ENCODE measurements around the gene SIDT1. TPM values are rescaled to one million over a fixed set of nuclear protein-coding genes. Genes with fewer than 3 reads are reported as not detected.

Gene SIDT1
- total RNA-seq, 1 experiment from 2014 or later = 0.22 TPM

GRCh38 chr3:113659101-113659541 is 126.8 kb downstream of the SIDT1 start:
- Mint-ChIP-seq H3K27me3 (ENCODE audit: low read depth) (no peaks in the 10 kb centered on the region), H3K9me3 (peaks cover 3% of the 10 kb centered on the region), H3K4me1 (peaks cover 5% of the 10 kb centered on the region; the same call in 1 of the 2 replicates), H3K27ac (no peak overlapping the region), H3K4me3 (no peak overlapping the region), H3K36me3 (peaks cover 27% of the 10 kb centered on the region)
- ATAC-seq (no peak), DNase-seq (ENCODE audit: low spot score) (no peak)
- TF ChIP-seq ZNF138 (CRISPR knock-in tag; conservative IDR thresholded peaks at IDR 0.05) = no peak
- POLR2A ChIA-PET = no interaction called here
- CTCF ChIA-PET = no interaction called here

GRCh38 chr3:113659996-113660395 is 127.6 kb downstream of the SIDT1 start:
- ATAC-seq (no peak), DNase-seq (ENCODE audit: low spot score) (no peak)
- Mint-ChIP-seq H3K27me3 (ENCODE audit: low read depth) (no peaks in the 10 kb centered on the region), H3K4me1 (peaks cover 5% of the 10 kb centered on the region; the same call in 1 of the 2 replicates), H3K4me3 (no peak overlapping the region), H3K27ac (no peak overlapping the region), H3K9me3 (peaks cover 3% of the 10 kb centered on the region), H3K36me3 (peaks cover 27% of the 10 kb centered on the region)
- ChIA-PET CTCF (no interaction called here), POLR2A (no interaction called here)
- TF ChIP-seq CBFB (CRISPR knock-in tag; IDR thresholded peaks at IDR 0.05; ENCODE audit: low read depth) (no peak), E2F4 (CRISPR knock-in tag; IDR thresholded peaks at IDR 0.05; ENCODE audit: borderline replicate concordance, low read depth) (no peak), HMGA2 (CRISPR knock-in tag; IDR thresholded peaks at IDR 0.05) (no peak), ZNF232 (CRISPR knock-in tag; IDR thresholded peaks at IDR 0.05) (no peak), MXD4 (CRISPR knock-in tag; IDR thresholded peaks at IDR 0.05; ENCODE audit: borderline replicate concordance) (no peak), SP1 (CRISPR knock-in tag; conservative IDR thresholded peaks at IDR 0.05) (no peak), TEAD4 (CRISPR knock-in tag; IDR thresholded peaks at IDR 0.05) (no peak), MLX (CRISPR knock-in tag; IDR thresholded peaks at IDR 0.05) (no peak), PREB (CRISPR knock-in tag; IDR thresholded peaks at IDR 0.05; ENCODE audit: borderline replicate concordance) (no peak), ETV6 (CRISPR knock-in tag; IDR thresholded peaks at IDR 0.05) (no peak), IRF1 (CRISPR knock-in tag; IDR thresholded peaks at IDR 0.05) (no peak), TEAD1 (CRISPR knock-in tag; IDR thresholded peaks at IDR 0.05) (no peak), ERG (CRISPR knock-in tag; IDR thresholded peaks at IDR 0.05) (no peak), CREB1 (CRISPR knock-in tag; IDR thresholded peaks at IDR 0.05) (no peak), ZNF138 (CRISPR knock-in tag; conservative IDR thresholded peaks at IDR 0.05) (no peak), CREM (CRISPR knock-in tag; IDR thresholded peaks at IDR 0.05) (no peak), ESRRA (CRISPR knock-in tag; IDR thresholded peaks at IDR 0.05; ENCODE audit: borderline replicate concordance) (no peak)

- ChIA-PET CTCF (no interaction called here), POLR2A (no interaction called here)
- Mint-ChIP-seq H3K27ac (no peak overlapping the region), H3K4me1 (peaks cover 5% of the 10 kb centered on the region; the same call in 1 of the 2 replicates), H3K36me3 (peaks cover 27% of the 10 kb centered on the region), H3K4me3 (no peak overlapping the region), H3K9me3 (peaks cover 3% of the 10 kb centered on the region), H3K27me3 (ENCODE audit: low read depth) (no peaks in the 10 kb centered on the region)
- DNase-seq (ENCODE audit: low spot score) = no peak
- no peak for ATAC-seq
- TF ChIP-seq TCF7 (CRISPR knock-in tag; IDR thresholded peaks at IDR 0.05; ENCODE audit: low read depth) (no peak), ARID4B (CRISPR knock-in tag; IDR thresholded peaks at IDR 0.05; ENCODE audit: borderline replicate concordance) (no peak), NR1H2 (CRISPR knock-in tag; IDR thresholded peaks at IDR 0.05) (no peak), FOXP4 (CRISPR knock-in tag; IDR thresholded peaks at IDR 0.05) (no peak), NFATC4 (CRISPR knock-in tag; IDR thresholded peaks at IDR 0.05) (no peak)
Observed at GRCh38 chr3:113660458-113660857, 128.1 kb downstream of the SIDT1 start.
